ENCODE data around the gene ADGRF5. TPM values are rescaled to one million over a fixed set of nuclear protein-coding genes. Genes with fewer than 3 reads are reported as not detected.

ADGRF5 gene
- total and polyA plus RNA-seq, 7 donors, result 1.2 to 15.0 (median 7.3) TPM

DNA sequence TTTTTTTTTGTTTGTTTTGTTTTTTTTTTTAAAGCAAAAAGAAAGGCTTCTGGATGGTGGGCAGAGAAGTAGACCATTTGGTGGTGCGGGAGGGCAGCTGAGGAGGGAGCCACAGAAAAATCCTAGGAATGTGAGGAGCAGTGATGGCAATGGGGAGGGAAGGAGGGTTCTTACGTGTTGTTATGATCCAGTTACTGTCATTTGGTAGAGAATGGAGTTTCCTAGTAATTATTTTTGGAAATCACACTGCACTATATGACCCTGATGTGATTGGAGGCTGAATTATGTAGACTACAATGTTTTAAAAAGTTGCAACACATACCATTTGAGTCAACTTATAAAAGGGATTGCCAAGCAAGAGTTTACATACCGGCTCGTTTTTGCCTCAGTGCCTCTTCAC, 22.1 kb downstream of the ADGRF5 start:
- Histone ChIP-seq H3K9me3 (no peaks in the 10 kb centered on the region), H3K27me3 (peaks cover 0 to 5% (median 0%) of the 10 kb centered on the region in 3 donors), H3K27ac (no peak overlapping the region), H3K36me3 (no peaks in the 10 kb centered on the region), H3K4me3 (no peak overlapping the region), H3K4me1 (no peaks in the 10 kb centered on the region)
- no peak for DNase-seq
- TF ChIP-seq EP300 (IDR thresholded peaks at IDR 0.05), result no peak
- no peak for TF ChIP-seq POLR2A (IDR thresholded peaks at IDR 0.05)
- TF ChIP-seq, protein P1, sequence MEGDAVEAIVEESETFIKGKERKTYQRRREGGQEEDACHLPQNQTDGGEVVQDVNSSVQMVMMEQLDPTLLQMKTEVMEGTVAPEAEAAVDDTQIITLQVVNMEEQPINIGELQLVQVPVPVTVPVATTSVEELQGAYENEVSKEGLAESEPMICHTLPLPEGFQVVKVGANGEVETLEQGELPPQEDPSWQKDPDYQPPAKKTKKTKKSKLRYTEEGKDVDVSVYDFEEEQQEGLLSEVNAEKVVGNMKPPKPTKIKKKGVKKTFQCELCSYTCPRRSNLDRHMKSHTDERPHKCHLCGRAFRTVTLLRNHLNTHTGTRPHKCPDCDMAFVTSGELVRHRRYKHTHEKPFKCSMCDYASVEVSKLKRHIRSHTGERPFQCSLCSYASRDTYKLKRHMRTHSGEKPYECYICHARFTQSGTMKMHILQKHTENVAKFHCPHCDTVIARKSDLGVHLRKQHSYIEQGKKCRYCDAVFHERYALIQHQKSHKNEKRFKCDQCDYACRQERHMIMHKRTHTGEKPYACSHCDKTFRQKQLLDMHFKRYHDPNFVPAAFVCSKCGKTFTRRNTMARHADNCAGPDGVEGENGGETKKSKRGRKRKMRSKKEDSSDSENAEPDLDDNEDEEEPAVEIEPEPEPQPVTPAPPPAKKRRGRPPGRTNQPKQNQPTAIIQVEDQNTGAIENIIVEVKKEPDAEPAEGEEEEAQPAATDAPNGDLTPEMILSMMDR (IDR thresholded peaks at IDR 0.05), result no peak
- no peak for TF ChIP-seq POLR2AphosphoS5 (IDR thresholded peaks at IDR 0.05)
- WGBS, 2 donors, result 79 to 81% methylated on average over 4 of the region's 4 CpGs
- intact Hi-C loops (cut with DNase I), result no loop called here

DNA sequence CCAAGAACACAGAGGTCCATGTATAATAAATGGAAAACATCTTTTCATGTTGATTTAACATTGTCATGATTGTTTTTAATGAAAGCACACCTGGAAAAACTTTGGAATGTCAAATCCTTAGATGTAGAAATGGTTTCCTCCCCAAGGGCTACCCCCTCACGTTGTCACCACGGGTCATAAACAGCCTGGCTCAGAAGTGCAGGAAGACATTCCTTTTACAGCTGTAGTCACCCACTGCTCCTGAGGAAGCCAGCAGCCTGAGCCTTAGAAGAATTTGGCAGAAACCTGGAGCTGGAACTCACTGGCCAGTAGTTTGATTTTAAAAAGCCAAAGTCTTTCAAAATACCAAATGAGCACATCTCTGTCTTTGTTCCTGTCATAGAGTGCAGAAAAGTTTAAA, 23.7 kb downstream of the ADGRF5 start:
- Histone ChIP-seq H3K27ac (peak overlapping the region in 1 of 4 donors; percentile 3), H3K36me3 (no peaks in the 10 kb centered on the region), H3K9me3 (no peaks in the 10 kb centered on the region), H3K4me3 (no peak overlapping the region), H3K27me3 (peaks cover 0 to 5% (median 0%) of the 10 kb centered on the region in 3 donors), H3K4me1 (no peaks in the 10 kb centered on the region)
- WGBS, 2 donors, result 14 to 52% methylated on average over 2 of the region's 2 CpGs
- no peak for TF ChIP-seq EP300 (IDR thresholded peaks at IDR 0.05)
- TF ChIP-seq, protein P1 (IDR thresholded peaks at IDR 0.05), result no peak
- TF ChIP-seq POLR2A (IDR thresholded peaks at IDR 0.05), result no peak
- TF ChIP-seq POLR2AphosphoS5 (IDR thresholded peaks at IDR 0.05), result no peak
- no peak for DNase-seq
- intact Hi-C loops (cut with DNase I), result no loop called here

DNA sequence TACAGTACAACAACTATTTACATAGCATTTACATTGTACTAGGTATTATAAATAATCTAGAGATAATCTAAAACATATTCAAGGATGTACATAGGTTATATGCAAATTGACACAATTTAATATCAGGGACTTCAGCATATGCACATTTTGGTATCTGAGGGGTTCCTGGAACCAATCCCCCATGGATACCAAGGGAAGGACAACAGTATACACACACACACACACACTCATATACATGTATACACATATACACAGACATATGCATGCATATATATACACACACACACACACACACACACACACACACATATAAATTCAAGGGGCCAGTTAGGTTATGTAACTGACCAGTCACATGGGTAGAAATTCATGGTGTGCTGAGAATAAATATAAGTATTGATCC, 24.9 kb downstream of the ADGRF5 start:
- no peaks in the 10 kb centered on the region for H3K36me3 ChIP-seq
- peaks cover 0 to 5% (median 0%) of the 10 kb centered on the region in 3 donors for H3K27me3 ChIP-seq
- H3K27ac ChIP-seq, result no peak overlapping the region
- no peak for DNase-seq
- no peak overlapping the region for H3K4me3 ChIP-seq
- intact Hi-C loops (cut with DNase I), result no loop called here
- peaks cover 0 to under 1% (median 0%) of the 10 kb centered on the region in 4 donors for H3K4me1 ChIP-seq
- TF ChIP-seq, protein P1 (IDR thresholded peaks at IDR 0.05), result no peak
- TF ChIP-seq POLR2A (IDR thresholded peaks at IDR 0.05) (no peak), EP300 (IDR thresholded peaks at IDR 0.05) (no peak), POLR2AphosphoS5 (IDR thresholded peaks at IDR 0.05) (no peak)
- no peaks in the 10 kb centered on the region for H3K9me3 ChIP-seq

DNA sequence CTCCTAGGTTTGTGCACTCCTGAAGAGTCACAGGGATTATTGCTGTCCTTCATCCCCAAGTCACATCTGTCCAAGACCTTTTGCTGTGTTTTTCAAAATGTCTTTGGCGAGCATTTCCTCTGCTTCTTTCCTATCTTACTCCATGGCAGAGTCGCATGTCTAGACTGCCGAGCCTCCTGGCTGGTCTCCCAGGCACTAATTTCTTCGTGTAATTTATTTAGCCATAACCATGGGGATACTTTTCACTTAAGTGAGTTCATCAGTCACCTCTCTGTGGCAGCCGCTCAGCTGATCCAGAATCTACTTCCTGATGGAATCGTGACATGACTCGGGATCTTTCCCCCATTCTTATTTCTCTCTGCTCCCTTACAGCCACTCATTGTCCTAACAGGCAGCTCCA, 25.8 kb downstream of the ADGRF5 start:
- no peak overlapping the region for H3K4me3 ChIP-seq
- 84 to 86% methylated on average over 7 of the region's 7 CpGs for WGBS, 2 donors
- peaks cover 0 to 7% (median 5%) of the 10 kb centered on the region in 4 donors for H3K4me1 ChIP-seq
- no peaks in the 10 kb centered on the region for H3K9me3 ChIP-seq
- H3K36me3 ChIP-seq, result no peaks in the 10 kb centered on the region
- no peak overlapping the region for H3K27ac ChIP-seq
- no peak for TF ChIP-seq EP300 (IDR thresholded peaks at IDR 0.05)
- TF ChIP-seq POLR2AphosphoS5 (IDR thresholded peaks at IDR 0.05), result no peak
- TF ChIP-seq, protein P1 (IDR thresholded peaks at IDR 0.05), result no peak
- TF ChIP-seq POLR2A (IDR thresholded peaks at IDR 0.05), result no peak
- peaks cover 0 to under 1% (median 0%) of the 10 kb centered on the region in 3 donors for H3K27me3 ChIP-seq
- no peak for DNase-seq
- intact Hi-C loops (cut with DNase I), result no loop called here

DNA sequence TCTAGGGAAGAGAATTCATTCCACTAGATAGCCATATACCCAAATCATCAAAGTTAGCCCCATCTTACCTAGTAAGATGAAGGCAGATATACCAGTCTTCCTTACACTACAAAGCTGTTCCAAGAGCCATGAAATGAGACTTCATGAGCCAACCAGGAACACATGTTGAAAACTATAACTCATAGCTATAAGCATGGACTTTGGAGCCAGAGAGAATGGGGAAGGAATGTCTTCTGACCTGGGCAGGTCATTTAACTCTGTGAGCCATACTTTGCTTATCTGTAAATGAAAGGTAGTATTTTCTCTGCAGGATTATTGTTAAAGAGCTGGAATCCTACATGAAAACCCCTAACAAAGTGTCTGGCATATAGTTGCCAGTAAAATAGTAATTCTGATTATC, 27.3 kb downstream of the ADGRF5 start:
- H3K4me3 ChIP-seq, result no peak overlapping the region

More for the DNA sequence above, 27.3 kb downstream of the ADGRF5 start:
- H3K36me3 ChIP-seq, result no peaks in the 10 kb centered on the region
- no peak overlapping the region for H3K27ac ChIP-seq
- no peak for TF ChIP-seq EP300 (IDR thresholded peaks at IDR 0.05)
- TF ChIP-seq, protein P1 (IDR thresholded peaks at IDR 0.05), result no peak
- TF ChIP-seq POLR2AphosphoS5 (IDR thresholded peaks at IDR 0.05), result no peak
- TF ChIP-seq POLR2A (IDR thresholded peaks at IDR 0.05), result no peak
- no peaks in the 10 kb centered on the region for H3K27me3 ChIP-seq
- peaks cover 0 to 7% (median 6%) of the 10 kb centered on the region in 4 donors for H3K4me1 ChIP-seq
- intact Hi-C loops (cut with DNase I), result no loop called here
- DNase-seq, result no peak
- H3K9me3 ChIP-seq, result no peaks in the 10 kb centered on the region

All from sigmoid colon (tissue), 7 donors.